AG09309 (cell line): Measurements from ENCODE around the gene PPP1R2.

Experiments
- DNase-seq: peaks from one replicate; pipeline ENCODE4 v3.0.0-alpha.2; 2010; ENCODE audit warnings: low read depth
- H3K4me3 ChIP-seq: 2 replicates; pipeline ENCODE4 v1.5.1; 2011; ENCODE audit warnings: mild to moderate bottlenecking, low read depth, low read length, moderate library complexity; ENCODE audit not compliant: control insufficient read depth
- TF ChIP-seq, protein P1 (sequence below): IDR thresholded peaks from 2 replicates; pipeline ENCODE4 v1.5.1; 2011; ENCODE audit warnings: mild to moderate bottlenecking, low read depth, low read length, inconsistent platforms; ENCODE audit not compliant: insufficient read depth, control insufficient read depth; ENCODE audit errors: missing control alignments

The PPP1R2 gene

GRCh38 chr3:195549931-195550519, 6.9 kb upstream of the PPP1R2 start:
- TF ChIP-seq, protein P1, sequence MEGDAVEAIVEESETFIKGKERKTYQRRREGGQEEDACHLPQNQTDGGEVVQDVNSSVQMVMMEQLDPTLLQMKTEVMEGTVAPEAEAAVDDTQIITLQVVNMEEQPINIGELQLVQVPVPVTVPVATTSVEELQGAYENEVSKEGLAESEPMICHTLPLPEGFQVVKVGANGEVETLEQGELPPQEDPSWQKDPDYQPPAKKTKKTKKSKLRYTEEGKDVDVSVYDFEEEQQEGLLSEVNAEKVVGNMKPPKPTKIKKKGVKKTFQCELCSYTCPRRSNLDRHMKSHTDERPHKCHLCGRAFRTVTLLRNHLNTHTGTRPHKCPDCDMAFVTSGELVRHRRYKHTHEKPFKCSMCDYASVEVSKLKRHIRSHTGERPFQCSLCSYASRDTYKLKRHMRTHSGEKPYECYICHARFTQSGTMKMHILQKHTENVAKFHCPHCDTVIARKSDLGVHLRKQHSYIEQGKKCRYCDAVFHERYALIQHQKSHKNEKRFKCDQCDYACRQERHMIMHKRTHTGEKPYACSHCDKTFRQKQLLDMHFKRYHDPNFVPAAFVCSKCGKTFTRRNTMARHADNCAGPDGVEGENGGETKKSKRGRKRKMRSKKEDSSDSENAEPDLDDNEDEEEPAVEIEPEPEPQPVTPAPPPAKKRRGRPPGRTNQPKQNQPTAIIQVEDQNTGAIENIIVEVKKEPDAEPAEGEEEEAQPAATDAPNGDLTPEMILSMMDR: no peak
- no peak overlapping the region for H3K4me3 ChIP-seq
- DNase-seq: no peak

DNA sequence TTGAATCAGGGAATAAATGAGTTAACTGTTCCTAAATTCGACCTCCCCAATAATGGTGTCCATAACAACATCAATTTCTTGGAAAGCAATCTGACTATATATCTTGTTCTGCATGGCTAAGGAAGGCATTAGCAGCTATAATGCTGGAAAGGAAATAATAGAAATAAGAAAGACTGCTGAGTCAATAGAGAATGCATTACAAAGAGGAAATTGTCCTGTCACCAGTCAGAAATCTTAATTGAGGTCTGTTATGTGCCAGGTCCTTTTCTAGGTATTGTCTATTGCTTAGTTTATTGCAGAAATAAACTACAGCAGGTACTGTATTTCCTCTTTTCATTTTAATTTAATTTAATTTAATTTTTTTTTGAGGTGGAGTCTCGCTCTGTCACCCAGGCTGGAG, 5.9 kb upstream of the PPP1R2 start:
- no peak for DNase-seq
- TF ChIP-seq, protein P1: no peak
- no peak overlapping the region for H3K4me3 ChIP-seq

DNA sequence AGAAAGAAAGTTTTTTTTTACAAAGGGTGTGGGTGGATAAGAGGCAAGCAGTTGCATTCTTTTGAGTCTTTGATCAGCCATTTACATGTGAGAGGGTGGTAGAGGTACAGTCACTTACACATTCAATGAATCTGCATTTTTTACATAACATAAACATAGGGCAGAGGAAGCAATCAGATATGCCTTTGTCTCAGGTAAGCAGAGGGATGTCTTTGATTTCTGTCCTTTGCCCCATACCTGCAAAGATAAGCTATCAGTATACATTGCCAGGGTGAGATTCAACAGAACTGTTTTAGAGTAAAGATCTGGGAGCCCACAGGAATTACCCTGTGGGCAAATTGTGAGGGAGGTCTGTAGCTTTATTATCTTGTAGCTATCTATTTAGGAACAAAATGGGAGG, 5.4 kb upstream of the PPP1R2 start:
- no peak for DNase-seq
- no peak overlapping the region for H3K4me3 ChIP-seq
- TF ChIP-seq, protein P1: no peak

DNA sequence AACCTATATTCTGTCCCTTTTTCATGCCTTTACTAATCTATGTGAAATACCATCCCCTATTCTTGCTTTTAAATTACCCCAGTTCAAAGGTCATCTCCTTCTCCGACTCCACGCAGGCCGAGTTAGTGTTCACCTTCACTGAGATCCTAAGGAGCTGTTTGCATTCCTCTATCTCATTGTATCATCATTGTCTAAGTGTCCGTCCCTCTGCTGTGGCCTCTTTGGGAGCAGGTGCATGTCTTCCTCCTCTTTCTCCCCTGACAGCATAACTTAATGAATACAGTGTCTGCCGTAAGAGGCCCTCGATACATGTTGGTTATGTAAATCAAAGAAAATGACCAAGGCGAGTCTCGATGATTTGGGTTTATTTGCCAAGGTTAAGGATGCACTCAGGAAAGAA, 4.9 kb upstream of the PPP1R2 start:
- TF ChIP-seq, protein P1: no peak
- H3K4me3 ChIP-seq: no peak overlapping the region
- no peak for DNase-seq

- H3K4me3 ChIP-seq: no peak overlapping the region
- peak; percentile 53 for DNase-seq
- TF ChIP-seq, protein P1: no peak
These were observed 3.0 kb upstream of the PPP1R2 start for GRCh38 chr3:195546130-195546560.

- DNase-seq: no peak
- TF ChIP-seq, protein P1: no peak
- H3K4me3 ChIP-seq: no peak overlapping the region
These were observed 1.5 kb upstream of the PPP1R2 start for GRCh38 chr3:195544634-195545033.

- H3K4me3 ChIP-seq: no peak overlapping the region
- DNase-seq: no peak
- TF ChIP-seq, protein P1: no peak
These were observed 1.1 kb upstream of the PPP1R2 start for GRCh38 chr3:195544230-195544536.
